GM12878 (cell line): ENCODE results near the gene USH1G. TPM values are rescaled to one million over a fixed set of nuclear protein-coding genes. Genes with fewer than 3 reads are reported as not detected.

Source experiments
- ATAC-seq: fragments of 200-7000 bp; cut with Tn5 transposase; 3 replicates; pipeline ENCODE4 v1.9.1; 2020; ENCODE audit warnings: mild to moderate bottlenecking, moderate library complexity
- BruUV-seq: library from RNA; stranded (reverse); fragments of 400-500 nt; replicated peaks from 2 replicates; lab custom pipeline; 2021; lab: Mats Ljungman, UMichigan
- CTCF ChIA-PET: fragments of 300-600 bp; sonication (Branson Sonifier 250); formaldehyde crosslinking; extraction: SDS; loops from one replicate; lab custom pipeline; 2021; ENCODE audit warnings: inconsistent platforms; lab: Yijun Ruan, JAX
- POLR2A ChIA-PET: fragments of 350-600 bp; formaldehyde crosslinking; extraction: SDS; loops from one replicate; lab custom pipeline; 2021; ENCODE audit warnings: inconsistent platforms; lab: Charles Lee
- RAD21 ChIA-PET: fragments of 300-600 bp; sonication (Branson Sonifier 250); formaldehyde crosslinking; loops from one replicate; lab custom pipeline; 2023; ENCODE audit warnings: antibody characterized with exemption; ENCODE audit not compliant: unreplicated experiment; lab: Charles Lee
- SMC1A ChIA-PET: fragments of 300-600 bp; sonication (Branson Sonifier 250); formaldehyde crosslinking; loops from one replicate; lab custom pipeline; 2023; ENCODE audit not compliant: unreplicated experiment, uncharacterized antibody; lab: Charles Lee
- DNase-seq: peaks from one replicate; pipeline ENCODE4 v3.0.0-alpha.2; 2011; ENCODE audit warnings: low read depth, low spot score
- FAIRE-seq: peaks from 3 replicates; lab custom pipeline; 2011; peaks lifted over from hg19 to GRCh38; lab: Jason Lieb, UNC
- H2AFZ ChIP-seq: 2 replicates; pipeline ENCODE4 v1.6.0; 2011; ENCODE audit warnings: low read depth, low read length, control low read depth; ENCODE audit not compliant: control insufficient read depth
- H3K27ac ChIP-seq: 2 replicates; pipeline ENCODE4 v1.5.1; 2011; ENCODE audit warnings: control low read depth; ENCODE audit not compliant: control insufficient read depth, insufficient read depth
- H3K27me3 ChIP-seq, 2 experiments: replicated peaks in 1 of 2; 2 replicates each; pipeline versions ENCODE4 v1.6.0 to v1.6.1; 2011; ENCODE audit warnings: low read length in 1 of 2; ENCODE audit not compliant: control insufficient read depth in 2 of 2, insufficient read depth in 2 of 2
- H3K36me3 ChIP-seq, 2 experiments: 2 replicates each; pipeline ENCODE4 v1.5.1; 2011; ENCODE audit warnings: low read length in 1 of 2; ENCODE audit not compliant: control insufficient read depth in 2 of 2, insufficient read depth in 2 of 2
- H3K4me1 ChIP-seq: 2 replicates; pipeline ENCODE4 v1.6.1; 2011; ENCODE audit warnings: mild to moderate bottlenecking, low read length, moderate library complexity, mixed read lengths; ENCODE audit not compliant: control insufficient read depth, insufficient read depth
- H3K4me2 ChIP-seq: 2 replicates; pipeline ENCODE4 v1.6.0; 2011; ENCODE audit warnings: control low read depth; ENCODE audit not compliant: control insufficient read depth, insufficient read depth
- H3K4me3 ChIP-seq: fragments of 200-600 bp; sonication (generic); 2 replicates; pipeline ENCODE4 v1.5.1; 2016
- H3K79me2 ChIP-seq: 2 replicates; pipeline ENCODE4 v1.6.0; 2011; ENCODE audit warnings: low read length; ENCODE audit not compliant: control insufficient read depth, insufficient read depth
- H3K9ac ChIP-seq: 2 replicates; pipeline ENCODE4 v1.8.0; 2011; ENCODE audit warnings: low read length, control low read depth, mixed read lengths; ENCODE audit not compliant: control insufficient read depth, insufficient read depth
- H3K9me3 ChIP-seq: replicated peaks from 3 replicates; pipeline ENCODE4 v1.5.1; 2011; ENCODE audit warnings: mild to moderate bottlenecking, low read length; ENCODE audit not compliant: control insufficient read depth, insufficient read depth
- H4K20me1 ChIP-seq: 2 replicates; pipeline ENCODE4 v1.6.0; 2011; ENCODE audit not compliant: control insufficient read depth, insufficient read depth
- CHD4 ChIP-seq: fragments of 200-600 bp; sonication (generic); IDR thresholded peaks from 2 replicates; pipeline ENCODE4 v1.6.1; 2016; ENCODE audit warnings: mild to moderate bottlenecking
- DPF2 ChIP-seq: fragments of 450-650 bp; IDR thresholded peaks from 2 replicates; pipeline ENCODE4 v1.6.1; 2017; ENCODE audit warnings: mild to moderate bottlenecking
- ELK1 ChIP-seq: IDR thresholded peaks from 2 replicates; pipeline ENCODE4 v1.6.1; 2012; ENCODE audit warnings: low read depth, low read length, improper control_type of control experiment
- EP300 ChIP-seq, 2 experiments: fragments of 150-350 bp in 1 of 2; IDR thresholded peaks; 2 replicates each; pipeline ENCODE4 v1.6.1; 2011 to 2012; ENCODE audit warnings: low read depth in 2 of 2, low read length in 2 of 2, borderline replicate concordance in 1 of 2, improper control_type of control experiment in 1 of 2, inconsistent platforms in 1 of 2; ENCODE audit not compliant: control insufficient read depth in 1 of 2
- GATAD2B ChIP-seq: fragments of 450-650 bp; conservative IDR thresholded peaks from 2 replicates; pipeline ENCODE4 v1.6.1; 2017; ENCODE audit warnings: low read depth, mild to moderate bottlenecking, moderate library complexity
- HCFC1 ChIP-seq: fragments of 150-350 bp; IDR thresholded peaks from 2 replicates; pipeline ENCODE4 v1.6.1; 2014; ENCODE audit warnings: low read length
- NBN ChIP-seq: fragments of 450-650 bp; IDR thresholded peaks from 2 replicates; pipeline ENCODE4 v1.6.1; 2016
- PBX3 ChIP-seq: IDR thresholded peaks from 2 replicates; pipeline ENCODE4 v1.6.1; 2011; ENCODE audit warnings: mild to moderate bottlenecking, low read depth, low read length, moderate library complexity; ENCODE audit not compliant: insufficient replicate concordance
- SMC3 ChIP-seq: IDR thresholded peaks from 2 replicates; pipeline ENCODE4 v1.6.1; 2011; ENCODE audit warnings: low read length, improper control_type of control experiment, borderline replicate concordance
- SPI1 ChIP-seq: IDR thresholded peaks from 2 replicates; pipeline ENCODE4 v1.6.1; 2011; ENCODE audit warnings: low read depth, mild to moderate bottlenecking, low read length, moderate library complexity, borderline replicate concordance; ENCODE audit not compliant: insufficient read depth
- SUPT20H ChIP-seq: IDR thresholded peaks from 2 replicates; pipeline ENCODE4 v1.6.1; 2011; ENCODE audit warnings: low read depth, mild to moderate bottlenecking, low read length, moderate library complexity, borderline replicate concordance; ENCODE audit not compliant: control insufficient read depth
- TCF12 ChIP-seq: IDR thresholded peaks from 2 replicates; pipeline ENCODE4 v1.6.1; 2011; ENCODE audit warnings: low read depth, mild to moderate bottlenecking, low read length
- USF1 ChIP-seq: IDR thresholded peaks from 2 replicates; pipeline ENCODE4 v1.6.1; 2011; ENCODE audit warnings: borderline replicate concordance, low read depth, mild to moderate bottlenecking, moderate library complexity, mixed read lengths, low read length; ENCODE audit not compliant: insufficient read depth; ENCODE audit errors: extremely low read length
- WGBS: methylation state at CpG from one replicate; pipeline ENCODE4 v1.1.6; 2016; ENCODE audit warnings: low lambda C conversion rate; ENCODE audit not compliant: insufficient replicate concordance, insufficient coverage; ENCODE audit errors: missing lambda C conversion rate; 5-methylcytosine and 5-hydroxymethylcytosine counted together
- in situ Hi-C: fragments of 300-500 bp; cut with MboI; formaldehyde crosslinking; loops from 9 replicates; pipeline ENCODE4 v1.14.3; 2018; ENCODE audit warnings: mixed read lengths
- intact Hi-C: fragments of 100-400 bp; cut with micrococcal nuclease; formaldehyde crosslinking; loops from one replicate; pipeline ENCODE4 v1.14.2; 2022; ENCODE audit not compliant: unreplicated experiment
- polyA plus RNA-seq, 11 experiments: library from polyadenylated mRNA; depleted of rRNA in 4 of 11; unstranded in 6 of 11; stranded (reverse) in 5 of 11; fragments of >200 nt; fragmentation: Nextera tagmentation in 4 of 11; fragmentation: Illumina TruSeq in 1 of 11; extraction: Ambion mirVana in 4 of 11; extraction: Trizol in 1 of 11; gene quantifications; 1 replicate in 1 of 11; 2 replicates in 10 of 11; pipeline versions ENCODE4 v1.2.1 to v1.2.3, GENCODE V29; 2011 to 2016; ENCODE audit warnings: inconsistent platforms in 2 of 11, missing spikeins in 2 of 11, low read depth in 1 of 11
- total RNA-seq, 4 experiments: library from RNA; depleted of rRNA in 3 of 4; stranded (reverse); fragments of >200 nt in 3 of 4; fragmentation: Illumina TruSeq in 1 of 4; extraction: Trizol in 1 of 4; gene quantifications; 2 replicates each; pipeline versions ENCODE4 v1.2.1 to v1.2.3, GENCODE V29; 2013 to 2021

USH1G gene
- total and polyA plus RNA-seq, 10 of the 15 experiments (the other 5 are each of a cell fraction or from before 2014, with no cell fraction given), result 0.05 to 0.62 (median 0.09) TPM; not detected in 7

- TF ChIP-seq ELK1 (no peak), SPI1 (no peak)
These were observed 43.7 kb downstream of the USH1G start (continued) for GRCh38 chr17:74879308-74879707.

- in situ Hi-C loops, result no loop called here
- no peaks in the 10 kb centered on the region for H3K9me3 ChIP-seq
- peaks cover 2% of the 10 kb centered on the region; the same call in 1 of the 2 replicates for H3K79me2 ChIP-seq
- H3K27ac ChIP-seq, result no peak overlapping the region
- intact Hi-C loops, result no loop called here
- H3K27me3 ChIP-seq, result no peaks in the 10 kb centered on the region
- ChIA-PET POLR2A (no interaction called here), SMC1A (interaction anchor here (0.7 kb wide), 1 partner anchor 851 kb away, joined by 3 read pairs; no protein-coding TSS in a partner anchor), CTCF (interaction anchor here (0.9 to 1.3 kb wide), 2 partner anchors 13 to 79 kb away, joined by 3 to 4 read pairs; no protein-coding TSS in a partner anchor), RAD21 (no interaction called here)
- no TSS peak for BruUV-seq
- DNase-seq (no peak), FAIRE-seq (no peak), ATAC-seq (no peak)
- no peaks in the 10 kb centered on the region for H4K20me1 ChIP-seq
- no peak overlapping the region for H3K9ac ChIP-seq
- H2AFZ ChIP-seq, result no peak overlapping the region
- no peak overlapping the region for H3K4me2 ChIP-seq
- no peak overlapping the region for H3K4me3 ChIP-seq
- H3K36me3 ChIP-seq, result no peaks in the 10 kb centered on the region
- WGBS, result 15% methylated on average over 2 of the region's 2 CpGs
- TF ChIP-seq CHD4 (no peak), EP300 (IDR thresholded peaks at IDR 0.05; ENCODE audit: borderline replicate concordance in 1 of 2, control insufficient read depth in 1 of 2, low read depth in 2 of 2, low read length in 2 of 2) (no peak), HCFC1 (no peak), DPF2 (no peak), TCF12 (no peak), USF1 (no peak), SUPT20H (no peak), GATAD2B (no peak), NBN (no peak), PBX3 (no peak), SMC3 (no peak)
- H3K4me1 ChIP-seq, result peaks cover 3% of the 10 kb centered on the region; the same call in 1 of the 2 replicates
These were observed 44.4 kb downstream of the USH1G start for GRCh38 chr17:74878658-74879057.
